WTC11 (cell line): Measurements from ENCODE around the gene TEK. TPM values are rescaled to one million over a fixed set of nuclear protein-coding genes. Genes with fewer than 3 reads are reported as not detected.

Experiments used
- ATAC-seq: fragments of 200-7000 bp; cut with Tn5 transposase; 2 replicates; pipeline ENCODE4 v1.10.0; 2021; ENCODE audit warnings: mild to moderate bottlenecking, moderate library complexity
- CTCF ChIA-PET: fragments of 300-600 bp; sonication (Branson Sonifier 250); formaldehyde crosslinking; loops from one replicate; lab custom pipeline; 2021; ENCODE audit warnings: antibody characterized with exemption; lab: Charles Lee
- POLR2A ChIA-PET: fragments of 350-600 bp; sonication (Branson Sonifier 250); formaldehyde crosslinking; loops from one replicate; lab custom pipeline; 2021; ENCODE audit warnings: antibody characterized with exemption; lab: Charles Lee
- DNase-seq: peaks from one replicate; pipeline ENCODE4 v3.0.0; 2021; ENCODE audit warnings: low spot score
- H3K27ac Mint-ChIP-seq: 2 replicates; pipeline ENCODE4 v1.8.0; 2021; ENCODE audit warnings: mixed read lengths
- H3K27me3 Mint-ChIP-seq: 2 replicates; pipeline ENCODE4 v1.8.0; 2021; ENCODE audit warnings: low read depth, mild to moderate bottlenecking, moderate library complexity, mixed read lengths
- H3K36me3 Mint-ChIP-seq: 2 replicates; pipeline ENCODE4 v1.8.0; 2021; ENCODE audit warnings: mixed read lengths
- H3K4me1 Mint-ChIP-seq: 2 replicates; pipeline ENCODE4 v1.8.0; 2022; ENCODE audit warnings: mixed read lengths
- H3K4me3 Mint-ChIP-seq: 2 replicates; pipeline ENCODE4 v1.8.0; 2021; ENCODE audit warnings: mild to moderate bottlenecking, moderate library complexity, mixed read lengths
- H3K9me3 Mint-ChIP-seq: 2 replicates; pipeline ENCODE4 v1.8.0; 2021; ENCODE audit warnings: mixed read lengths
- ARID4B ChIP-seq: sonication (generic); formaldehyde crosslinking; IDR thresholded peaks from 2 replicates; pipeline ENCODE4 v1.8.0; 2023; ENCODE audit warnings: missing genetic modification reagents, mild to moderate bottlenecking, borderline replicate concordance
- CREB1 ChIP-seq: sonication (generic); formaldehyde crosslinking; IDR thresholded peaks from 2 replicates; pipeline ENCODE4 v1.8.0; 2023; ENCODE audit warnings: mild to moderate bottlenecking, missing genetic modification reagents
- E2F5 ChIP-seq: sonication (generic); formaldehyde crosslinking; IDR thresholded peaks from 2 replicates; pipeline ENCODE4 v1.8.1; 2022; ENCODE audit warnings: mild to moderate bottlenecking, moderate library complexity, missing genetic modification reagents
- FOXK1 ChIP-seq: sonication (generic); formaldehyde crosslinking; IDR thresholded peaks from 2 replicates; pipeline ENCODE4 v1.8.0; 2022; ENCODE audit warnings: mild to moderate bottlenecking, moderate library complexity, missing genetic modification reagents
- GABPB1 ChIP-seq: sonication (generic); formaldehyde crosslinking; IDR thresholded peaks from 2 replicates; pipeline ENCODE4 v1.8.1; 2023; ENCODE audit warnings: mild to moderate bottlenecking, missing genetic modification reagents
- MYBL2 ChIP-seq: sonication (generic); formaldehyde crosslinking; IDR thresholded peaks from 2 replicates; pipeline ENCODE4 v1.8.1; 2023; ENCODE audit warnings: mild to moderate bottlenecking, moderate library complexity, missing genetic modification reagents
- NR2C2 ChIP-seq: sonication (generic); formaldehyde crosslinking; IDR thresholded peaks from 2 replicates; pipeline ENCODE4 v1.8.0; 2022; ENCODE audit warnings: mild to moderate bottlenecking, missing genetic modification reagents
- PRDM15 ChIP-seq: sonication (generic); formaldehyde crosslinking; IDR thresholded peaks from 2 replicates; pipeline ENCODE4 v1.8.0; 2022; ENCODE audit warnings: missing genetic modification reagents
- SMAD3 ChIP-seq: sonication (generic); formaldehyde crosslinking; IDR thresholded peaks from 2 replicates; pipeline ENCODE4 v1.8.0; 2022; ENCODE audit warnings: missing genetic modification reagents, mild to moderate bottlenecking, borderline replicate concordance
- ZNF281 ChIP-seq: sonication (generic); formaldehyde crosslinking; IDR thresholded peaks from 2 replicates; pipeline ENCODE4 v1.8.0; 2023; ENCODE audit warnings: mild to moderate bottlenecking, missing genetic modification reagents
- ZNF317 ChIP-seq: sonication (generic); formaldehyde crosslinking; IDR thresholded peaks from 2 replicates; pipeline ENCODE4 v1.8.1; 2023; ENCODE audit warnings: low read depth, mild to moderate bottlenecking, moderate library complexity, missing genetic modification reagents, borderline replicate concordance
- ZNF512 ChIP-seq: sonication (generic); formaldehyde crosslinking; IDR thresholded peaks from 2 replicates; pipeline ENCODE4 v1.8.1; 2022; ENCODE audit warnings: missing genetic modification reagents, borderline replicate concordance
- ZNF532 ChIP-seq: fragments of 250-450 bp; sonication (Bioruptor Pico); IDR thresholded peaks from 2 replicates; pipeline ENCODE4 v1.9.0; 2021; ENCODE audit warnings: mild to moderate bottlenecking, borderline replicate concordance
- total RNA-seq: library from RNA; stranded (reverse); gene quantifications from 3 replicates; pipeline ENCODE4 v1.2.3, GENCODE V29; 2021

The TEK gene
- total RNA-seq, 1 experiment from 2014 or later = 3.1 TPM

GRCh38 chr9:27073841-27074728, 34.9 kb upstream of the TEK start:
- peaks cover 7% of the 10 kb centered on the region for H3K9me3 Mint-ChIP-seq
- TF ChIP-seq FOXK1 (CRISPR knock-in tag) (no peak), ZNF532 (CRISPR knock-in tag) (no peak), MYBL2 (no peak), ARID4B (no peak), ZNF317 (CRISPR knock-in tag) (no peak), E2F5 (CRISPR knock-in tag) (no peak), SMAD3 (no peak), CREB1 (CRISPR knock-in tag) (no peak), NR2C2 (CRISPR knock-in tag) (no peak), ZNF512 (CRISPR knock-in tag) (no peak)
- H3K4me1 Mint-ChIP-seq = peaks cover 8% of the 10 kb centered on the region
- H3K36me3 Mint-ChIP-seq = peaks cover 3% of the 10 kb centered on the region
- CTCF ChIA-PET = no interaction called here
- H3K4me3 Mint-ChIP-seq = no peak overlapping the region
- no peak for DNase-seq
- no peaks in the 10 kb centered on the region for H3K27me3 Mint-ChIP-seq
- POLR2A ChIA-PET = no interaction called here
- no peak overlapping the region; the same call in 1 of the 2 replicates for H3K27ac Mint-ChIP-seq
- ATAC-seq = no peak

- CTCF ChIA-PET = no interaction called here
- Mint-ChIP-seq H3K27ac (peak overlapping the region; percentile 68), H3K4me1 (peaks cover 4% of the 10 kb centered on the region), H3K36me3 (no peaks in the 10 kb centered on the region; the same call in 1 of the 2 replicates), H3K27me3 (no peaks in the 10 kb centered on the region), H3K9me3 (peaks cover 3% of the 10 kb centered on the region; the same call in 1 of the 2 replicates), H3K4me3 (no peak overlapping the region)
- DNase-seq = no peak
- no peak for ATAC-seq
- POLR2A ChIA-PET = no interaction called here
- TF ChIP-seq ZNF281 (CRISPR knock-in tag) = no peak
- TF ChIP-seq GABPB1 = no peak
- no peak for TF ChIP-seq PRDM15 (CRISPR knock-in tag)
Measured at GRCh38 chr9:27078685-27079084, 30.3 kb upstream of the TEK start.
